AG10803 (cell line): ENCODE measurements around the gene MAGOH.

ENCODE experiments used
- DNase-seq: peaks from one replicate; pipeline ENCODE4 v3.0.0; 2010; ENCODE audit warnings: low read depth
- H3K4me3 ChIP-seq: 2 replicates; pipeline ENCODE4 v1.5.1; 2011; ENCODE audit warnings: mild to moderate bottlenecking, low read length, control low read depth
- TF ChIP-seq, protein P1 (sequence below): conservative IDR thresholded peaks from 2 replicates; pipeline ENCODE4 v1.5.1; 2011; ENCODE audit warnings: mild to moderate bottlenecking, low read length, control low read depth, inconsistent platforms

The MAGOH gene

DNA sequence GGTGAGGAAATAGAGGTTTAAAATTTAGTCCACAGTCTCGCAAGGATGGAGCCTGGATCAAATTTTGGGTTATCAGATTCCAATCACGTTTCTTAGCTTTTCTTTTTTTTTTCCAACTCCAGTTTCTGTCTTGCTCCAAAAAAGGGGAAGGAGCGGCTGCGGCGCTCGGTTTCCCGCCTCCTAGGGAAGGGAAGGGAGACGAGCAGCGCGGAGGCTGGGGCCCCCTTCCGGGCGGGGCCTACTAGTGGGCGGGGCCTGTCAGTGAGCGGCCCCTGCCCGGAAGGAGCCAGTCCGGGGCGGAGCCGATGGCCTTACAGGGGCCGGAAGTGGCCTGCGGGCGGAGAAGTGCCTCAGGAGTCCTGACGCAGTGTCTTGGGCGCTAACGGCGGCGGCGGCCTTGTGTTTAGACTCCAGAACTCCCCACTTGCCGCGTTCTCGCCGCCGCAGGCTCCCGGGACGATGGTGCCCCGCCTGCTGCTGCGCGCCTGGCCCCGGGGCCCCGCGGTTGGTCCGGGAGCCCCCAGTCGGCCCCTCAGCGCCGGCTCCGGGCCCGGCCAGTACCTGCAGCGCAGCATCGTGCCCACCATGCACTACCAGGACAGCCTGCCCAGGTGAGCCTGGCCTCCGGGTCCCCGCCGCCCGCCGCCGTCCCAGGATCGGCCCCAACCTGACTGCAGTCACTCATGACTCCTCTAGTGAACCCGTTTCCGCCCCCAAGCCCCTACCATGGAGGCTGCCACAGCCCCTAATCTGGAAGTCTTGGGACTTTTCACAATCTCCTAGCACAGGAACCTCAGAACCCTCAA lies 41.6 kb downstream of the MAGOH start, which contains the start of gene CPT2:
CPT2 (plus strand) TSS at position 340 of the 806 bp plus-strand sequence; CDS start at position 460, 120 bp downstream.
- H3K4me3 ChIP-seq, result peak within 1 kb of the TSS; percentile 87
- TF ChIP-seq, protein P1, sequence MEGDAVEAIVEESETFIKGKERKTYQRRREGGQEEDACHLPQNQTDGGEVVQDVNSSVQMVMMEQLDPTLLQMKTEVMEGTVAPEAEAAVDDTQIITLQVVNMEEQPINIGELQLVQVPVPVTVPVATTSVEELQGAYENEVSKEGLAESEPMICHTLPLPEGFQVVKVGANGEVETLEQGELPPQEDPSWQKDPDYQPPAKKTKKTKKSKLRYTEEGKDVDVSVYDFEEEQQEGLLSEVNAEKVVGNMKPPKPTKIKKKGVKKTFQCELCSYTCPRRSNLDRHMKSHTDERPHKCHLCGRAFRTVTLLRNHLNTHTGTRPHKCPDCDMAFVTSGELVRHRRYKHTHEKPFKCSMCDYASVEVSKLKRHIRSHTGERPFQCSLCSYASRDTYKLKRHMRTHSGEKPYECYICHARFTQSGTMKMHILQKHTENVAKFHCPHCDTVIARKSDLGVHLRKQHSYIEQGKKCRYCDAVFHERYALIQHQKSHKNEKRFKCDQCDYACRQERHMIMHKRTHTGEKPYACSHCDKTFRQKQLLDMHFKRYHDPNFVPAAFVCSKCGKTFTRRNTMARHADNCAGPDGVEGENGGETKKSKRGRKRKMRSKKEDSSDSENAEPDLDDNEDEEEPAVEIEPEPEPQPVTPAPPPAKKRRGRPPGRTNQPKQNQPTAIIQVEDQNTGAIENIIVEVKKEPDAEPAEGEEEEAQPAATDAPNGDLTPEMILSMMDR, result peak; percentile 11; the same call in 1 of the 2 replicates
- peak; percentile 93 for DNase-seq

DNA sequence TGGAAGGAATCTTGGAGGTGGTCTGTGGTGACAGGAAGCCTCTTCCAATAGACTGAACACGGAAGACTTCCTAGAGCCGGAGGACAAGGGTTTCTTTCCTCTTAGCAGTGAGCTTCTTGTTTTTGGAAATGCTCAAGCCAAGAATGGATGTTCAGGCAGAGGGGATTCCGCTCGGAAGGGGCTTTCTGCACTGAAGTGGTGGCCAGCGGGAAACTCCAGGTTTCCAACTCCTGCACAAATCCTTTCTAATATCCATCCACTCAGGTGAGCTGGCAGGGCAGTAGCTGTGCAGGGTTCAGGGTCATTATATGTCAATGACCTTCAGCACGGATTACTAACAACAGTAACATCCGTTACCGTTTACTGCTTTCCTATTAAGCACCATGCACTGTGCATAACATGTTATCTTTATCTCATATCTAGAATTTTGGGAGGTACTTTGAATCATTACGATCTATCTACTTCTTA lies 42.3 kb downstream of the MAGOH start:
- DNase-seq, result no peak
- TF ChIP-seq, protein P1, result no peak
- H3K4me3 ChIP-seq, result peak overlapping the region; percentile 87

DNA sequence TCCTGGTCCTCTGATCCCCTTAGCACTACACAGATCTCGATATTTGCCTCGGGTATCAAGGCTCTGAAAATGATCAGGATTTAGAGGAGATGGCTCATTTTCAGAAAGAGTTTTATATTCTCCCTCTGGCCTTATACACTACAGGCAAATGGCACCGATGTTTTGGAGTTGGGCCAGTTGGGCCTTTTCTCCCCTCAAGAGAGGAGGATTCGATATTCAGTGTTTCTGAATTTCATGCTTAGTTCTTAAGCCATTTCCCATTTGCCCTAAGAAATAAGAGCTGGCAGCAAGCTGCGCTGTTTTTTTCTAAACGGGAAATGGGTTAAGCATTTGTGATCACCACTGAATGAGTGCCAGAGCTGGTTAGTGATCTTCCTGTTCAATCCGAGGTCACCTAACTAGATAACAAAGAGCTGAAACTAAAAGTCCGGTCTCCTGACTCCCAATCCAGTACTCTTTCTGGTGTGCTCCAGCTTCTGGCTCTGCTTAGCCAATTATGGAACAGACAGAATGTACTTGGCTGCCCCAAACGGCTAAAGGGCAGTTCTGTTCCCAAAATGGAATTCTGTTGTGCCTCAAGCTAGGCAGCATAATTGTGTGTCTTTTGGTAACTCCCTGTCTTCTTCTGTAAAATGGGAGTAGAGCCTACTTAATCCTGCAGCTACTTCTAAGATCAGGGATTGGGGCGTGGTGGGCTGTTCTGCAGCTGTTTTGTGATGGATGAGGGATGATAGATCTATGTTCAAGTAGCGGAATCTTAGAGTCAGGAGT lies 42.9 kb downstream of the MAGOH start:
- DNase-seq, result no peak
- no peak overlapping the region for H3K4me3 ChIP-seq
- TF ChIP-seq, protein P1, result no peak

DNA sequence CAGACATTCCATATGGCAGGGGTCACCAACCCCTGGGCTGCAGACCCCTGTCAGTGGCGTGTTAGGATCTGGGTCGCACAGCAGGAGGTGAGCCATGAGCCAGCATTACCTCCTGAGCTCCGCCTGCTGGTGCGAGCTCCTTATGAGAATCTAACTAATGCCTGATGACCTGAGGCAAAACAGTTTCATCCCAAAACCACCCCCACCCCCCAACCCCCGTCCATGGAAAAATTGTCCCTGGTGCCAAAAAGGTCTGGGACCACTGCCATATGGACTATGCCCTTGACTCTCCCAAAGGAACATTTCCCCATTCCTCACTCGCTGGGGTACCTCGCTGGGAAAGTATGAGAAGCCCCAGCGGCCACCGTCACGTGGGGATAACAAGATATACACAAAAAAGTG lies 48.1 kb downstream of the MAGOH start:
- H3K4me3 ChIP-seq, result no peak overlapping the region
- DNase-seq, result no peak
- TF ChIP-seq, protein P1, result no peak

DNA sequence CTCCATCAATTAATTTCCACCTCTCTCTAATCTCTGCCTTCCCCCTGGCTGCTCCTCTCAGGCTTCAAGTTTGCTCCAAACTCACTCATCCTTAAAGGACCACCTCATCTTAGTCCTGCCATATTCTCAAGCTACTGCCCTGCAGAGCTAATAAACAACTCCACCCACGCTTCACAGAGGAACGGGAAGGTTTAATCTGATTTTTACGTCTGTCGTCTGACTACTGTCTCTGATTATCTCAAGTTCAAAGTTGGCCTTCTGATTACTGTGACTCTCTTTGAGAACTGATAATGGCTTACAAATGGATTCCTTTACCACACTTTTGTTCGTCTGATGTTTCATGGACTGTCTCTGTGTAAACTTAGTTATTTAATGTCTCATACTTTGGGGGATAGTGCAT lies 49.3 kb downstream of the MAGOH start:
- H3K4me3 ChIP-seq, result no peak overlapping the region
- DNase-seq, result no peak
- TF ChIP-seq, protein P1, result no peak

DNA sequence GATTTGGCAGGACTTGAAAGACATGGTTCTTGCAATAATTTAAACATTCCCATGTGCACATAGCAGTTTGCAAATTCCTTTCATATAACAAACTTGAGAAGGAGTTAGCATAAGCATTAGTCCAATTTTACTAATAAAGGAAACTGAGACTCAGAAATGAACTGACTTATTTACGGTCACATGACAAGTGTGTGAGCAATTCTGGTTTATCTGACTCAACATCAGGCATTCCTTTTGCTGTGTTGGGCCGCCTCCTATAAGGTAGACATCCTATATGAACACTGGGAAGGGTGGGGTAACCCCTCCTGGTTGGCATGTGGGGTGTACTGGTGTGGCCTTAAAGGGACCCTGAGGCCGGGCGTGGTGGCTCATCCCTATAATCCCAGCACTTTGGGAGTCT lies 50.2 kb downstream of the MAGOH start:
- no peak overlapping the region for H3K4me3 ChIP-seq
- TF ChIP-seq, protein P1, result no peak
- no peak for DNase-seq
